SK-N-SH (cell line): Measurements from ENCODE around the gene ARID1A.

Source experiments
- CHD2 ChIP-seq: fragments of 150-350 bp; IDR thresholded peaks from 2 replicates; pipeline ENCODE4 v1.6.1; 2018; ENCODE audit warnings: low read length; ENCODE audit not compliant: partially characterized antibody
- CTCF ChIP-seq: fragments of 200-600 bp; sonication (generic); IDR thresholded peaks from 2 replicates; pipeline ENCODE4 v1.6.1; 2017; ENCODE audit warnings: antibody characterized with exemption, mild to moderate bottlenecking, moderate library complexity
- IRF3 ChIP-seq: fragments of 150-350 bp; IDR thresholded peaks from 2 replicates; pipeline ENCODE4 v1.6.1; 2016; ENCODE audit warnings: mild to moderate bottlenecking, low read depth, low read length
- JUND ChIP-seq: IDR thresholded peaks from 2 replicates; pipeline ENCODE4 v1.4.0; 2012
- POLR2AphosphoS5 ChIP-seq: IDR thresholded peaks from 2 replicates; pipeline ENCODE4 v1.6.1; 2012; ENCODE audit warnings: low read depth, low read length
- RAD21 ChIP-seq: IDR thresholded peaks from 2 replicates; pipeline ENCODE4 v1.6.1; 2012; ENCODE audit warnings: mild to moderate bottlenecking, low read length
- RXRA ChIP-seq: IDR thresholded peaks from 2 replicates; pipeline ENCODE4 v1.4.0; 2012; ENCODE audit warnings: low read depth, mild to moderate bottlenecking, borderline replicate concordance

GRCh38 chr1:26784023-26784871, 88.4 kb downstream of the ARID1A start:
- TF ChIP-seq RXRA (no peak), POLR2AphosphoS5 (no peak), CTCF (no peak), RAD21 (no peak), JUND (no peak), CHD2 (no peak), IRF3 (no peak)
